HG03469 (cell line): Measurements from ENCODE around the gene S100P.

ENCODE experiments used
- ATAC-seq: cut with Tn5 transposase; IDR thresholded peaks from one replicate; pipeline ENCODE4 v1.9.1; 2021; ENCODE audit warnings: mild to moderate bottlenecking, moderate library complexity, moderate number of reproducible peaks; ENCODE audit not compliant: unreplicated experiment

Gene S100P

GRCh38 chr4:6695660-6696610, 2.3 kb downstream of the S100P start:
- no peak for ATAC-seq

- no peak for ATAC-seq
These were observed 2.9 kb downstream of the S100P start for GRCh38 chr4:6696611-6697010.

- no peak for ATAC-seq
These were observed 3.5 kb downstream of the S100P start for GRCh38 chr4:6697131-6697530.

- no peak for ATAC-seq
These were observed 5.7 kb downstream of the S100P start for GRCh38 chr4:6699388-6699787.

- ATAC-seq: no peak
These were observed 6.2 kb downstream of the S100P start for GRCh38 chr4:6699903-6700302.

GRCh38 chr4:6701371-6701770, 7.7 kb downstream of the S100P start:
- ATAC-seq: no peak

GRCh38 chr4:6702761-6703160, 9.1 kb downstream of the S100P start:
- ATAC-seq: no peak

- no peak for ATAC-seq
These were observed 10.1 kb downstream of the S100P start for GRCh38 chr4:6703786-6704185.

- ATAC-seq: no peak
These were observed 12.0 kb downstream of the S100P start for GRCh38 chr4:6705646-6706045.

- ATAC-seq: no peak
These were observed 12.5 kb downstream of the S100P start for GRCh38 chr4:6706173-6706572.

GRCh38 chr4:6709230-6710114, 15.8 kb downstream of the S100P start, which contains the start of gene MRFAP1L1:
Gene MRFAP1L1 (minus strand): TSS chr4:6709865. CDS start chr4:6709629, 236 bp downstream.
- peak; percentile 57 for ATAC-seq

GRCh38 chr4:6710282-6710681, 16.6 kb downstream of the S100P start:
- ATAC-seq: no peak

GRCh38 chr4:6710996-6711395, 17.3 kb downstream of the S100P start:
- no peak for ATAC-seq

- ATAC-seq: no peak
These were observed 21.3 kb downstream of the S100P start for GRCh38 chr4:6714954-6715353.

- ATAC-seq: no peak
These were observed 22.0 kb downstream of the S100P start for GRCh38 chr4:6715704-6716017.

- peak; percentile 71 for ATAC-seq
These were observed 22.6 kb downstream of the S100P start, which contains the start of gene BLOC1S4 for GRCh38 chr4:6716018-6716911. Gene BLOC1S4 (plus strand): TSS chr4:6716174. CDS start chr4:6716210, 36 bp downstream.

- no peak for ATAC-seq
These were observed 23.4 kb downstream of the S100P start for GRCh38 chr4:6716958-6717655.

GRCh38 chr4:6718932-6719610, 25.4 kb downstream of the S100P start:
- no peak for ATAC-seq

GRCh38 chr4:6719611-6720179, 26.0 kb downstream of the S100P start:
- no peak for ATAC-seq
